Aortic smooth muscle cell (primary cell): ENCODE data around the gene OR2T11. TPM values are rescaled to one million over a fixed set of nuclear protein-coding genes. Genes with fewer than 3 reads are reported as not detected.

Source experiments
- total RNA-seq: library from RNA; depleted of rRNA; stranded (reverse); fragments of >200 nt; gene quantifications from 2 replicates; pipeline ENCODE4 v1.2.3, GENCODE V29; 2014

OR2T11 gene
- not detected in 2 replicates for total RNA-seq

GRCh38 chr1:248634991-248635390, at the start of gene OR2T11:
Gene OR2T11 (minus strand): TSS chr1:248635091. CDS start chr1:248627128, 7,963 bp downstream.

GRCh38 chr1:248655354-248655753, 20.5 kb upstream of the OR2T11 start, which contains the start of gene OR2T27:
Gene OR2T27 (minus strand): TSS chr1:248655528. CDS start chr1:248650884, 4,644 bp downstream.

GRCh38 chr1:248645178-248645577, 10.3 kb upstream of the OR2T11 start, which contains the start of gene OR2T35:
Gene OR2T35 (minus strand): TSS chr1:248645278. CDS start chr1:248639258, 6,020 bp downstream.

GRCh38 chr1:248597589-248597988, 37.3 kb downstream of the OR2T11 start, which contains the start of gene OR2T10:
Gene OR2T10 (minus strand): TSS chr1:248597700. CDS start chr1:248593768, 3,932 bp downstream.

GRCh38 chr1:248574657-248575056, 60.2 kb downstream of the OR2T11 start, which contains the start of gene OR2T34:
Gene OR2T34 (minus strand): TSS chr1:248574757. CDS start chr1:248574757, 0 bp downstream.

Other genes starting within 250 kb of the OR2T11 start
- gene OR2T1, start 232.0 kb downstream of the OR2T11 start, total RNA-seq: not detected in 2 replicates
- gene OR2T2, start 189.5 kb downstream of the OR2T11 start, total RNA-seq: not detected in 2 replicates
- gene OR2T3, start 161.7 kb downstream of the OR2T11 start, total RNA-seq: not detected in 2 replicates
- not detected in 2 replicates for gene OR2T5, start 146.5 kb downstream of the OR2T11 start, total RNA-seq
- gene OR2G6, start 127.0 kb downstream of the OR2T11 start, total RNA-seq: not detected in 2 replicates
- gene OR2T29, start 72.3 kb downstream of the OR2T11 start, total RNA-seq: 0.06 TPM in 1 of 2 replicates, not detected in the other
- gene OR2T34, start 60.3 kb downstream of the OR2T11 start, total RNA-seq: not detected in 2 replicates
- gene OR2T10, start 37.4 kb downstream of the OR2T11 start, total RNA-seq: not detected in 2 replicates
- gene OR2T35, start 10.2 kb upstream of the OR2T11 start, total RNA-seq: not detected in 2 replicates
- gene OR2T27, start 20.4 kb upstream of the OR2T11 start, total RNA-seq: not detected in 2 replicates
- gene OR14I1, start 67.7 kb upstream of the OR2T11 start, total RNA-seq: not detected in 2 replicates
- gene LYPD8, start 120.7 kb upstream of the OR2T11 start, total RNA-seq: not detected in 2 replicates
- 25.7 and 25.8 TPM in 2 replicates for gene SH3BP5L, start 190.8 kb upstream of the OR2T11 start, total RNA-seq
- 16.6 and 19.6 TPM in 2 replicates for gene ZNF672, start 203.1 kb upstream of the OR2T11 start, total RNA-seq
- gene ZNF692, start 224.0 kb upstream of the OR2T11 start, total RNA-seq: 7.5 and 12.2 TPM in 2 replicates